ENCODE results near the gene LTBP3.

Gene LTBP3

GRCh38 chr11:65590240-65590738 lies 32.1 kb upstream of the LTBP3 start:
- TF ChIP-seq, protein P1, sequence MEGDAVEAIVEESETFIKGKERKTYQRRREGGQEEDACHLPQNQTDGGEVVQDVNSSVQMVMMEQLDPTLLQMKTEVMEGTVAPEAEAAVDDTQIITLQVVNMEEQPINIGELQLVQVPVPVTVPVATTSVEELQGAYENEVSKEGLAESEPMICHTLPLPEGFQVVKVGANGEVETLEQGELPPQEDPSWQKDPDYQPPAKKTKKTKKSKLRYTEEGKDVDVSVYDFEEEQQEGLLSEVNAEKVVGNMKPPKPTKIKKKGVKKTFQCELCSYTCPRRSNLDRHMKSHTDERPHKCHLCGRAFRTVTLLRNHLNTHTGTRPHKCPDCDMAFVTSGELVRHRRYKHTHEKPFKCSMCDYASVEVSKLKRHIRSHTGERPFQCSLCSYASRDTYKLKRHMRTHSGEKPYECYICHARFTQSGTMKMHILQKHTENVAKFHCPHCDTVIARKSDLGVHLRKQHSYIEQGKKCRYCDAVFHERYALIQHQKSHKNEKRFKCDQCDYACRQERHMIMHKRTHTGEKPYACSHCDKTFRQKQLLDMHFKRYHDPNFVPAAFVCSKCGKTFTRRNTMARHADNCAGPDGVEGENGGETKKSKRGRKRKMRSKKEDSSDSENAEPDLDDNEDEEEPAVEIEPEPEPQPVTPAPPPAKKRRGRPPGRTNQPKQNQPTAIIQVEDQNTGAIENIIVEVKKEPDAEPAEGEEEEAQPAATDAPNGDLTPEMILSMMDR (IDR thresholded peaks at IDR 0.05; ENCODE audit: low read depth, low read length, missing control alignments): no peak
- no peak for DNase-seq (ENCODE audit: low read depth)
- H3K4me3 ChIP-seq (ENCODE audit: low read depth, low read length): no peak overlapping the region

DNA sequence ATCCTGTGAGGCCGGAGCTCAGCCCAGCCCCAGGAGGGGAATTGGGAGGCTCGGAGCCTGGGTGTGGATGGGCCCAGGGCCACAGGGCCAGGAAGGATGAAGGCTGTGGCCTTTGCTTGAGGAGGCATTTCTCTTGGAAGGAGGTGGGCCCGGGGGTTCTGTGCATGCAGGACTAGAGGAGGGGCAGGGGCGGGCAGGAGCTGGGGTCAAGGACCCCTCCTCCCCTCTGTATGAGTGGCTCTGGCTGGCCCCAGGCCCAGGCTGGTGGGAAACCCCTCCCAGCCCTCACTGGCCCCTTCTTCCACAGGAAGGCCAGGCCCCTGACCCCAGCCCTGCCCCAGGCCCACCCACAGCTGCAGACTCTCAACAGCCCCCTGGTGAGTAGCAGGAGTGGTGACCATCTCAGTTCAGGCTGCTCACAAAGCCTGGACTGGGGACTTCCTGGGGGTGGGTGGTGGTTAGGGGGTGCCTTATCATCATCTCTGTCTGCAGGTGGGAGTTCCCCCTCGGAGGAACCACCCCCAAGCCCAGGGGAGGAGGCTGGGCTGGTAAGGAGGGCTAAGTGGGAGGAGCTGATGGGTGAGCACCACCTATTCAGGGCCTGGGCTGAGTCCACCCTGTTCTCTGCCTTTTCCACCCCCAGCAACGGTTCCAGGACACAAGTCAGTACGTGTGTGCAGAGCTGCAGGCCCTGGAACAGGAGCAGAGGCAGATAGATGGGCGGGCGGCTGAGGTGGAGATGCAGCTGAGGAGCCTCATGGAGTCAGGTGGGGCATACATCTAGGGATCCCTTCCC lies 31.5 kb upstream of the LTBP3 start:
- DNase-seq (ENCODE audit: low read depth): no peak

GRCh38 chr11:65588199-65589054 lies 30.3 kb upstream of the LTBP3 start:
- H3K4me3 ChIP-seq (ENCODE audit: low read depth, low read length): peak overlapping the region; percentile 34
- TF ChIP-seq, protein P1 (IDR thresholded peaks at IDR 0.05; ENCODE audit: low read depth, low read length, missing control alignments): peak; percentile 87
- DNase-seq (ENCODE audit: low read depth): peak; percentile 96

More for the DNA sequence above, 31.5 kb upstream of the LTBP3 start:
- no peak overlapping the region for H3K4me3 ChIP-seq (ENCODE audit: low read depth, low read length)
- TF ChIP-seq, protein P1 (IDR thresholded peaks at IDR 0.05; ENCODE audit: low read depth, low read length, missing control alignments): no peak

DNA sequence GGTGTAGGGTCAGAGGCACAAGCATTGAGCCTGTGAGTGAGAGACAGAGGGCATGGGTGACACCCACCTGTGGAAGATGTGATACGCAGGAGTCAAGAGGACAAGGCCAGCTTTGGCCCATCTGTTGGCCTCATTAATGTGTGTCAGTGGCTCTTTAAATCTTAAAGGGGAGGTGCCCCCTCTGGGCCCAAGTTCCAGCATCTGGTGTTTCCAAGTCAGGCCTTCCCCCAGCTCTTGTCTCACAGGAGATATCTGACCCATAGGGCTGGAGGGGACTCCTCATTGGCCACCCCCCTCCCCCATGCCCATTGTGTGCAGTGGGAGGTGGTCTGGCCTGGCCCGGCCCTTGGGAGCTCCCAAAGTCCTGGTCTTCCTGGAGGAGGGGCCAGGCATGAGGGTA lies 28.5 kb upstream of the LTBP3 start:
- TF ChIP-seq, protein P1 (IDR thresholded peaks at IDR 0.05; ENCODE audit: low read depth, low read length, missing control alignments): no peak
- DNase-seq (ENCODE audit: low read depth): no peak
- H3K4me3 ChIP-seq (ENCODE audit: low read depth, low read length): no peak overlapping the region

DNA sequence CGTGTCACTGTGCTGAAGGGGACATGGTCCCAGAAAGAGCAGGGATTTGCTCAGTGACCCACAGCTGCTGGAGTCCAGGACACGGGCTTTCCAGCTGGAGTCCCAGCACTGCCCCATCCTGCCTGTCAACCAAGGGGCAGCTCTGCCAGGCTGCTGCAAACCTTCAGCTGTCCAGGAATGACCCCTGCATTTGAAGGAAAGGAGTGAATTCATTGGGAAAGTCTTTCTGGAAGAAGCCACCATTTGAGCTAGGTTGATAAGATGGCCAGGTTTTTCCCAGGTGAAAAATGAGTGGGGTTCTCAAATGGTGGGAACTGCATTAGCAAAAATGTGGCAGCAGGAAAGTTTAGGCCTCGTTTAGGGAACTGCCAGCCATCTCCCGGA lies 28.1 kb upstream of the LTBP3 start:
- no peak overlapping the region for H3K4me3 ChIP-seq (ENCODE audit: low read depth, low read length)
- TF ChIP-seq, protein P1 (IDR thresholded peaks at IDR 0.05; ENCODE audit: low read depth, low read length, missing control alignments): no peak
- no peak for DNase-seq (ENCODE audit: low read depth)

GRCh38 chr11:65585396-65586246 lies 27.5 kb upstream of the LTBP3 start:
- no peak overlapping the region for H3K4me3 ChIP-seq (ENCODE audit: low read depth, low read length)
- TF ChIP-seq, protein P1 (IDR thresholded peaks at IDR 0.05; ENCODE audit: low read depth, low read length, missing control alignments): no peak
- DNase-seq (ENCODE audit: low read depth): no peak
